Liver (tissue), 9 donors: Measurements from ENCODE around the gene HS3ST4. TPM values are rescaled to one million over a fixed set of nuclear protein-coding genes. Genes with fewer than 3 reads are reported as not detected.
A peak's percentile ranks its signal among the peaks of the same experiment; 100 is the strongest.

Experiments
- DNase-seq: peaks from one replicate; pipeline ENCODE4 v3.0.0-alpha.2; 2017; ENCODE audit warnings: low spot score
- H3K27ac ChIP-seq, 2 donors: one replicate each; pipeline ENCODE4 v1.7.0; 2013; ENCODE audit warnings: inconsistent platforms in 2 of 2, low read length in 2 of 2, control low read depth in 1 of 2, low read depth in 1 of 2, mild to moderate bottlenecking in 1 of 2
- H3K27me3 ChIP-seq, 4 donors: one replicate each; pipeline versions ENCODE4 v1.6.1 to v1.7.0; 2013; ENCODE audit warnings: low read length in 3 of 4, inconsistent platforms in 1 of 4, mild to moderate bottlenecking in 1 of 4, moderate library complexity in 1 of 4; ENCODE audit not compliant: control insufficient read depth in 4 of 4, insufficient read depth in 4 of 4
- H3K36me3 ChIP-seq, 4 donors: one replicate each; pipeline versions ENCODE4 v1.6.1 to v1.7.0; 2013; ENCODE audit warnings: low read length in 3 of 4, mild to moderate bottlenecking in 3 of 4, low read depth in 1 of 4, moderate library complexity in 1 of 4; ENCODE audit not compliant: control insufficient read depth in 4 of 4, insufficient read depth in 3 of 4
- H3K4me1 ChIP-seq, 4 donors: one replicate each; pipeline versions ENCODE4 v1.6.1 to v1.7.0; 2013; ENCODE audit warnings: low read length in 3 of 4, mild to moderate bottlenecking in 3 of 4, moderate library complexity in 1 of 4; ENCODE audit not compliant: control insufficient read depth in 4 of 4, insufficient read depth in 4 of 4
- H3K4me3 ChIP-seq, 3 donors: one replicate each; pipeline versions ENCODE4 v1.6.1 to v1.7.0; 2013; ENCODE audit warnings: low read length in 3 of 3, control low read depth in 1 of 3, low read depth in 1 of 3, mild to moderate bottlenecking in 1 of 3
- H3K9ac ChIP-seq, 2 donors: one replicate each; pipeline ENCODE4 v1.7.0; 2013; ENCODE audit warnings: low read length in 2 of 2, mild to moderate bottlenecking in 2 of 2, moderate library complexity in 2 of 2, control low read depth in 1 of 2, low read depth in 1 of 2
- H3K9me3 ChIP-seq, 4 donors: one replicate each; pipeline versions ENCODE4 v1.6.1 to v1.7.0; 2013; ENCODE audit warnings: low read length in 3 of 4; ENCODE audit not compliant: control insufficient read depth in 4 of 4
- EGR1 ChIP-seq, 2 donors: IDR thresholded peaks; 2 replicates each; pipeline ENCODE4 v1.6.1; 2016 to 2018; ENCODE audit warnings: antibody characterized with exemption in 2 of 2, low read depth in 2 of 2
- FOXA1 ChIP-seq: IDR thresholded peaks from 2 replicates; pipeline ENCODE4 v1.6.1; 2016; ENCODE audit warnings: antibody characterized with exemption
- FOXA2 ChIP-seq: IDR thresholded peaks from 2 replicates; pipeline ENCODE4 v1.6.1; 2016; ENCODE audit warnings: antibody characterized with exemption
- GABPA ChIP-seq, 2 donors: IDR thresholded peaks in 1 of 2; conservative IDR thresholded peaks in 1 of 2; 2 replicates each; pipeline ENCODE4 v1.6.1; 2016; ENCODE audit warnings: antibody characterized with exemption in 2 of 2, mild to moderate bottlenecking in 1 of 2, moderate library complexity in 1 of 2
- HNF4A ChIP-seq, 2 donors: conservative IDR thresholded peaks; 2 replicates each; pipeline ENCODE4 v1.6.1; 2016; ENCODE audit warnings: antibody characterized with exemption in 2 of 2, mild to moderate bottlenecking in 2 of 2
- HNF4G ChIP-seq: IDR thresholded peaks from 2 replicates; pipeline ENCODE4 v1.6.1; 2016; ENCODE audit warnings: antibody characterized with exemption
- JUND ChIP-seq, 2 donors: IDR thresholded peaks; 2 replicates each; pipeline ENCODE4 v1.6.1; 2016; ENCODE audit warnings: antibody characterized with exemption in 2 of 2
- NR2F2 ChIP-seq: IDR thresholded peaks from 2 replicates; pipeline ENCODE4 v1.6.1; 2016; ENCODE audit warnings: antibody characterized with exemption
- RAD21 ChIP-seq, 2 donors: IDR thresholded peaks; 2 replicates each; pipeline ENCODE4 v1.6.1; 2016; ENCODE audit warnings: antibody characterized with exemption in 2 of 2, mild to moderate bottlenecking in 2 of 2
- RXRA ChIP-seq, 2 donors: IDR thresholded peaks; 2 replicates each; pipeline ENCODE4 v1.6.1; 2017 to 2018; ENCODE audit warnings: antibody characterized with exemption in 2 of 2, mild to moderate bottlenecking in 1 of 2
- TAF1 ChIP-seq: conservative IDR thresholded peaks from 2 replicates; pipeline ENCODE4 v1.6.1; 2016; ENCODE audit warnings: antibody characterized with exemption, mild to moderate bottlenecking
- YY1 ChIP-seq: IDR thresholded peaks from 2 replicates; pipeline ENCODE4 v1.6.1; 2016; ENCODE audit warnings: antibody characterized with exemption, mild to moderate bottlenecking
- WGBS: extraction: QIAGEN DNeasy Blood & Tissue Kit; methylation state at CpG from one replicate; pipeline ENCODE4 v1.1.7; 2013; 5-methylcytosine and 5-hydroxymethylcytosine counted together
- polyA plus RNA-seq, 2 donors: library from polyadenylated mRNA; stranded (reverse) in 1 of 2; unstranded in 1 of 2; fragments of 200-250 nt in 1 of 2; fragments of >200 nt in 1 of 2; fragmentation: Nextera tagmentation in 1 of 2; extraction: Ambion mirVana in 1 of 2; gene quantifications; one replicate each; pipeline versions ENCODE4 v1.2.1 to v1.2.3, GENCODE V29; 2013 to 2015
- total RNA-seq, 2 donors: library from RNA; depleted of rRNA; stranded (reverse); fragments of >200 nt; gene quantifications; one replicate each; pipeline ENCODE4 v1.2.3, GENCODE V29; 2014
- TF ChIP-seq, protein P1 (sequence below): IDR thresholded peaks from 2 replicates; pipeline ENCODE4 v1.6.1; 2016; ENCODE audit warnings: antibody characterized with exemption
- TF ChIP-seq, protein P2 (sequence below): IDR thresholded peaks from 2 replicates; pipeline ENCODE4 v1.6.1; 2016; ENCODE audit warnings: antibody characterized with exemption, mild to moderate bottlenecking
- TF ChIP-seq, protein P3 (sequence below): fragments of 150-350 bp; IDR thresholded peaks from 2 replicates; pipeline ENCODE4 v1.5.1; 2017; ENCODE audit warnings: improper control_type of control experiment, low read depth, low read length; ENCODE audit not compliant: missing input control
- TF ChIP-seq, protein P4 (sequence below): IDR thresholded peaks from 2 replicates; pipeline ENCODE4 v1.6.1; 2016; ENCODE audit warnings: antibody characterized with exemption
- TF ChIP-seq, protein P5 (sequence below): IDR thresholded peaks from 2 replicates; pipeline ENCODE4 v1.6.1; 2016; ENCODE audit warnings: antibody characterized with exemption
- donor health status: healthy.
- donor health status: healthy.
- donor health status: healthy.
- donor health status: healthy.
- donor health status: healthy.

The HS3ST4 gene
- total and polyA plus RNA-seq, 4 donors: not detected

DNA sequence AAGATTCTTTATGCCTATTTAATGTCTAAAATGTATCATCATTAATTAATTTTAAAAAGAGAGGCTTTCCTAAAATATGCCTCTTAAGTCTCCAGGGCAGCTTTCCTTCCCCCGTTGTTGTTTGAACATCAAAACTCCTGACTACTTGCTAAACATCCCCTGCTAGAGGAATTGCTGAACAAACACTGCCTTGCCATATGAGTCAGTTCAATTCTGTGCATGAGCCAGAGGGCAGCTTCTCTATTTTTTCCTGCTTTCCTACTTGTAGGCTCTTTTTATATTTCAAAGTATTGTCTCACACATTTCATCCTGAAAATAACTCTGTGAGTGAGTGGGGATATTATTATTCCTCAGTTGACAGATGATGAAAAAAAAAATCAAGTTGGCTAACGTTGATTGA lies 143.4 kb downstream of the HS3ST4 start:
- TF ChIP-seq TAF1 (no peak), JUND (IDR thresholded peaks at IDR 0.05) (no peak), FOXA2 (no peak), YY1 (no peak), HNF4G (no peak), FOXA1 (no peak), HNF4A (conservative IDR thresholded peaks at IDR 0.05) (no peak), EGR1 (IDR thresholded peaks at IDR 0.05; ENCODE audit: low read depth in 2 of 2) (no peak), RXRA (IDR thresholded peaks at IDR 0.05) (no peak), NR2F2 (no peak), RAD21 (IDR thresholded peaks at IDR 0.05) (no peak)
- TF ChIP-seq, protein P1, sequence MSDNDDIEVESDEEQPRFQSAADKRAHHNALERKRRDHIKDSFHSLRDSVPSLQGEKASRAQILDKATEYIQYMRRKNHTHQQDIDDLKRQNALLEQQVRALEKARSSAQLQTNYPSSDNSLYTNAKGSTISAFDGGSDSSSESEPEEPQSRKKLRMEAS: no peak
- TF ChIP-seq, protein P2, sequence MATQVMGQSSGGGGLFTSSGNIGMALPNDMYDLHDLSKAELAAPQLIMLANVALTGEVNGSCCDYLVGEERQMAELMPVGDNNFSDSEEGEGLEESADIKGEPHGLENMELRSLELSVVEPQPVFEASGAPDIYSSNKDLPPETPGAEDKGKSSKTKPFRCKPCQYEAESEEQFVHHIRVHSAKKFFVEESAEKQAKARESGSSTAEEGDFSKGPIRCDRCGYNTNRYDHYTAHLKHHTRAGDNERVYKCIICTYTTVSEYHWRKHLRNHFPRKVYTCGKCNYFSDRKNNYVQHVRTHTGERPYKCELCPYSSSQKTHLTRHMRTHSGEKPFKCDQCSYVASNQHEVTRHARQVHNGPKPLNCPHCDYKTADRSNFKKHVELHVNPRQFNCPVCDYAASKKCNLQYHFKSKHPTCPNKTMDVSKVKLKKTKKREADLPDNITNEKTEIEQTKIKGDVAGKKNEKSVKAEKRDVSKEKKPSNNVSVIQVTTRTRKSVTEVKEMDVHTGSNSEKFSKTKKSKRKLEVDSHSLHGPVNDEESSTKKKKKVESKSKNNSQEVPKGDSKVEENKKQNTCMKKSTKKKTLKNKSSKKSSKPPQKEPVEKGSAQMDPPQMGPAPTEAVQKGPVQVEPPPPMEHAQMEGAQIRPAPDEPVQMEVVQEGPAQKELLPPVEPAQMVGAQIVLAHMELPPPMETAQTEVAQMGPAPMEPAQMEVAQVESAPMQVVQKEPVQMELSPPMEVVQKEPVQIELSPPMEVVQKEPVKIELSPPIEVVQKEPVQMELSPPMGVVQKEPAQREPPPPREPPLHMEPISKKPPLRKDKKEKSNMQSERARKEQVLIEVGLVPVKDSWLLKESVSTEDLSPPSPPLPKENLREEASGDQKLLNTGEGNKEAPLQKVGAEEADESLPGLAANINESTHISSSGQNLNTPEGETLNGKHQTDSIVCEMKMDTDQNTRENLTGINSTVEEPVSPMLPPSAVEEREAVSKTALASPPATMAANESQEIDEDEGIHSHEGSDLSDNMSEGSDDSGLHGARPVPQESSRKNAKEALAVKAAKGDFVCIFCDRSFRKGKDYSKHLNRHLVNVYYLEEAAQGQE: no peak

DNA sequence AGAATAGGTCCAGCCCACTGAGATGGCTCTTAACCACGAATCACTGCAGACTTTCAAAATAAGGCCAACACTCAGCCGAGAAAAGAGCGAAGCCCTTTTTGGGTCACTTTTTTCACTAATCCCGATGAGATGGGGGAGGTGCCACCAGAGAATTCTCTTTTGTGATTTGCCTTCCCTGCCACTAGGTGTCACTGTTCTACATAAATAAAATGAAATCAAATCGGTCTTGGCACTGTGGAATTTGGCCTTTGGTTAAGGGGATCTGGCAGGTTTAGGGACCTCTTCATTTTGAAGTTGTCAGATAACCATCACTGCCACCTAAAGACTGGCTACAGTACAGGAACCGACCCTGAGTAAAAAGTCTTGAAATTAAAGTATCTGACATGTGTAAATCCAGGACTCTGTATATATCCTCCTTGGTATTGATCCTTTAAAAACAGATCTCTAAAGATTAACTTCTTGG lies 147.0 kb downstream of the HS3ST4 start:
- Histone ChIP-seq H3K27ac (no peak overlapping the region), H3K36me3 (no peaks in the 10 kb centered on the region), H3K4me1 (peaks cover 0 to 2% (median 0%) of the 10 kb centered on the region in 4 donors), H3K9me3 (no peaks in the 10 kb centered on the region), H3K27me3 (peaks cover 0 to 15% (median 2%) of the 10 kb centered on the region in 4 donors), H3K4me3 (no peak overlapping the region), H3K9ac (no peak overlapping the region)
- 4% methylated on average over 6 of the region's 6 CpGs for WGBS
- TF ChIP-seq RAD21 (IDR thresholded peaks at IDR 0.05) (peak; percentile 74 to 84), FOXA2 (no peak), NR2F2 (no peak), GABPA (IDR thresholded peaks at IDR 0.05 in 1 of 2, conservative IDR thresholded peaks at IDR 0.05 in 1 of 2) (no peak), HNF4A (conservative IDR thresholded peaks at IDR 0.05) (peak in 1 of 2 donors; percentile 36), RXRA (IDR thresholded peaks at IDR 0.05) (no peak), FOXA1 (no peak)
- TF ChIP-seq, protein P3, sequence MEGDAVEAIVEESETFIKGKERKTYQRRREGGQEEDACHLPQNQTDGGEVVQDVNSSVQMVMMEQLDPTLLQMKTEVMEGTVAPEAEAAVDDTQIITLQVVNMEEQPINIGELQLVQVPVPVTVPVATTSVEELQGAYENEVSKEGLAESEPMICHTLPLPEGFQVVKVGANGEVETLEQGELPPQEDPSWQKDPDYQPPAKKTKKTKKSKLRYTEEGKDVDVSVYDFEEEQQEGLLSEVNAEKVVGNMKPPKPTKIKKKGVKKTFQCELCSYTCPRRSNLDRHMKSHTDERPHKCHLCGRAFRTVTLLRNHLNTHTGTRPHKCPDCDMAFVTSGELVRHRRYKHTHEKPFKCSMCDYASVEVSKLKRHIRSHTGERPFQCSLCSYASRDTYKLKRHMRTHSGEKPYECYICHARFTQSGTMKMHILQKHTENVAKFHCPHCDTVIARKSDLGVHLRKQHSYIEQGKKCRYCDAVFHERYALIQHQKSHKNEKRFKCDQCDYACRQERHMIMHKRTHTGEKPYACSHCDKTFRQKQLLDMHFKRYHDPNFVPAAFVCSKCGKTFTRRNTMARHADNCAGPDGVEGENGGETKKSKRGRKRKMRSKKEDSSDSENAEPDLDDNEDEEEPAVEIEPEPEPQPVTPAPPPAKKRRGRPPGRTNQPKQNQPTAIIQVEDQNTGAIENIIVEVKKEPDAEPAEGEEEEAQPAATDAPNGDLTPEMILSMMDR: peak; percentile 78
- TF ChIP-seq, protein P4, sequence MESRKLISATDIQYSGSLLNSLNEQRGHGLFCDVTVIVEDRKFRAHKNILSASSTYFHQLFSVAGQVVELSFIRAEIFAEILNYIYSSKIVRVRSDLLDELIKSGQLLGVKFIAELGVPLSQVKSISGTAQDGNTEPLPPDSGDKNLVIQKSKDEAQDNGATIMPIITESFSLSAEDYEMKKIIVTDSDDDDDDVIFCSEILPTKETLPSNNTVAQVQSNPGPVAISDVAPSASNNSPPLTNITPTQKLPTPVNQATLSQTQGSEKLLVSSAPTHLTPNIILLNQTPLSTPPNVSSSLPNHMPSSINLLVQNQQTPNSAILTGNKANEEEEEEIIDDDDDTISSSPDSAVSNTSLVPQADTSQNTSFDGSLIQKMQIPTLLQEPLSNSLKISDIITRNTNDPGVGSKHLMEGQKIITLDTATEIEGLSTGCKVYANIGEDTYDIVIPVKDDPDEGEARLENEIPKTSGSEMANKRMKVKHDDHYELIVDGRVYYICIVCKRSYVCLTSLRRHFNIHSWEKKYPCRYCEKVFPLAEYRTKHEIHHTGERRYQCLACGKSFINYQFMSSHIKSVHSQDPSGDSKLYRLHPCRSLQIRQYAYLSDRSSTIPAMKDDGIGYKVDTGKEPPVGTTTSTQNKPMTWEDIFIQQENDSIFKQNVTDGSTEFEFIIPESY: no peak
- TF ChIP-seq, protein P5, sequence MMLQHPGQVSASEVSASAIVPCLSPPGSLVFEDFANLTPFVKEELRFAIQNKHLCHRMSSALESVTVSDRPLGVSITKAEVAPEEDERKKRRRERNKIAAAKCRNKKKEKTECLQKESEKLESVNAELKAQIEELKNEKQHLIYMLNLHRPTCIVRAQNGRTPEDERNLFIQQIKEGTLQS: no peak
- no peak for DNase-seq

More for the DNA sequence above, 143.4 kb downstream of the HS3ST4 start:
- H3K27ac ChIP-seq: no peak overlapping the region
- no peak overlapping the region for H3K9ac ChIP-seq
- H3K4me1 ChIP-seq: peaks cover 0 to 2% (median 0%) of the 10 kb centered on the region in 4 donors
- H3K36me3 ChIP-seq: no peaks in the 10 kb centered on the region
- H3K4me3 ChIP-seq: no peak overlapping the region
- WGBS: 35% methylated on average over 2 of the region's 2 CpGs
- DNase-seq: no peak
- H3K27me3 ChIP-seq: peaks cover 0 to 14% (median 2%) of the 10 kb centered on the region in 4 donors
- H3K9me3 ChIP-seq: no peaks in the 10 kb centered on the region
